Left lung (tissue), 10 donors: ENCODE measurements around the gene GPHA2. TPM values are rescaled to one million over a fixed set of nuclear protein-coding genes. Genes with fewer than 3 reads are reported as not detected.
A peak's percentile ranks its signal among the peaks of the same experiment; 100 is the strongest.

Source experiments
- ATAC-seq: fragments of 200-7000 bp; cut with Tn5 transposase; one replicate; pipeline ENCODE4 v1.9.1; 2020; ENCODE audit warnings: moderate library complexity
- DNase-seq, 4 donors: peaks; one replicate each; pipeline ENCODE4 v3.0.0-alpha.2; 2013 to 2020
- H3K27ac ChIP-seq, 2 donors: fragments of 200-600 bp; sonication (generic) in 1 of 2; one replicate each; pipeline versions ENCODE4 v1.5.0 to v1.8.0; 2020 to 2021
- H3K27me3 ChIP-seq, 2 donors: fragments of 200-600 bp; sonication (generic) in 1 of 2; one replicate each; pipeline versions ENCODE4 v1.5.0 to v1.8.0; 2020 to 2021
- H3K36me3 ChIP-seq, 2 donors: fragments of 200-600 bp; sonication (generic) in 1 of 2; one replicate each; pipeline versions ENCODE4 v1.5.0 to v1.8.0; 2020 to 2021
- H3K4me1 ChIP-seq, 2 donors: fragments of 200-600 bp; one replicate each; pipeline ENCODE4 v1.8.0; 2021
- H3K4me3 ChIP-seq, 2 donors: fragments of 200-600 bp; sonication (generic) in 1 of 2; one replicate each; pipeline versions ENCODE4 v1.5.0 to v1.8.0; 2020 to 2021; ENCODE audit warnings: mild to moderate bottlenecking in 1 of 2
- H3K9me3 ChIP-seq, 2 donors: fragments of 200-600 bp; sonication (generic) in 1 of 2; one replicate each; pipeline versions ENCODE4 v1.5.0 to v1.8.0; 2020 to 2021
- CTCF ChIP-seq, 2 donors: fragments of 200-600 bp; sonication (generic) in 1 of 2; IDR thresholded peaks; one replicate each; pipeline versions ENCODE4 v1.5.0 to v1.8.0; 2021; ENCODE audit warnings: antibody characterized with exemption in 2 of 2
- intact Hi-C, 2 donors: fragments of 100-400 bp; cut with DNase I; formaldehyde crosslinking; loops; one replicate each; pipeline versions ENCODE4 v1.11.2 to v1.14.2; 2022
- polyA plus RNA-seq, 6 donors: library from polyadenylated mRNA; unstranded; fragments of 120-200 nt; gene quantifications; one replicate each; pipeline ENCODE4 v1.2.1, GENCODE V29; 2013; ENCODE audit not compliant: insufficient read length in 6 of 6
- total RNA-seq, 2 donors: library from RNA; stranded (reverse); fragmentation: NEBNext Ultra II Directional; extraction: Animal tissue kit (Norgen Biotek cat#: 25700); gene quantifications; one replicate each; pipeline ENCODE4 v1.2.1, GENCODE V29; 2021
- donor health status: DM: no; HTN: yes; CAD: no.
- donor health status: DM: no; HTN: no; CAD: no.

Gene GPHA2
- total and polyA plus RNA-seq, 8 donors = 0.25 to 0.60 (median 0.49) TPM; not detected in 5

GRCh38 chr11:64931290-64931689, 4.4 kb downstream of the GPHA2 start:
- peaks cover 0 to 86% of the 10 kb centered on the region in 2 donors for H3K36me3 ChIP-seq
- no peaks in the 10 kb centered on the region for H3K27me3 ChIP-seq
- intact Hi-C loops = no loop called here

GRCh38 chr11:64930340-64930739, 5.4 kb downstream of the GPHA2 start:
- intact Hi-C loops = no loop called here
- DNase-seq (no peak), ATAC-seq (no peak)
- no peak overlapping the region for H3K4me3 ChIP-seq
- H3K4me1 ChIP-seq = peaks cover 5 to 16% of the 10 kb centered on the region in 2 donors
- H3K36me3 ChIP-seq = peaks cover 0 to 86% of the 10 kb centered on the region in 2 donors
- no peak overlapping the region for H3K27ac ChIP-seq
- H3K27me3 ChIP-seq = no peaks in the 10 kb centered on the region
- no peaks in the 10 kb centered on the region for H3K9me3 ChIP-seq
- no peak for TF ChIP-seq CTCF (IDR thresholded peaks at IDR 0.05)

More at GRCh38 chr11:64931290-64931689, 4.4 kb downstream of the GPHA2 start:
- peaks cover 0 to 6% of the 10 kb centered on the region in 2 donors for H3K4me1 ChIP-seq
- no peak for TF ChIP-seq CTCF (IDR thresholded peaks at IDR 0.05)
- ATAC-seq (no peak), DNase-seq (peak in 1 of 4 donors; percentile 14)
- no peak overlapping the region for H3K4me3 ChIP-seq
- no peak overlapping the region for H3K27ac ChIP-seq
- H3K9me3 ChIP-seq = no peaks in the 10 kb centered on the region

GRCh38 chr11:64929625-64930024, 6.1 kb downstream of the GPHA2 start:
- no peaks in the 10 kb centered on the region for H3K9me3 ChIP-seq
- intact Hi-C loops = no loop called here
- H3K4me3 ChIP-seq = no peak overlapping the region
- H3K4me1 ChIP-seq = peaks cover 10 to 21% of the 10 kb centered on the region in 2 donors
- H3K27ac ChIP-seq = no peak overlapping the region
- no peak for DNase-seq
- H3K36me3 ChIP-seq = peaks cover 0 to 80% of the 10 kb centered on the region in 2 donors
- ATAC-seq = no peak
- no peaks in the 10 kb centered on the region for H3K27me3 ChIP-seq
- no peak for TF ChIP-seq CTCF (IDR thresholded peaks at IDR 0.05)

GRCh38 chr11:64928957-64929356, 6.7 kb downstream of the GPHA2 start:
- no peak for TF ChIP-seq CTCF (IDR thresholded peaks at IDR 0.05)
- DNase-seq = no peak
- H3K27ac ChIP-seq = no peak overlapping the region
- H3K9me3 ChIP-seq = no peaks in the 10 kb centered on the region
- intact Hi-C loops = no loop called here
- no peak overlapping the region for H3K4me3 ChIP-seq
- no peaks in the 10 kb centered on the region for H3K27me3 ChIP-seq
- H3K36me3 ChIP-seq = peaks cover 0 to 73% of the 10 kb centered on the region in 2 donors
- no peak for ATAC-seq
- H3K4me1 ChIP-seq = peaks cover 10 to 21% of the 10 kb centered on the region in 2 donors

GRCh38 chr11:64926689-64927088, 9.0 kb downstream of the GPHA2 start:
- Histone ChIP-seq H3K4me3 (no peak overlapping the region), H3K4me1 (peaks cover 10 to 27% of the 10 kb centered on the region in 2 donors), H3K36me3 (peaks cover 0 to 50% of the 10 kb centered on the region in 2 donors), H3K27me3 (no peaks in the 10 kb centered on the region), H3K27ac (no peak overlapping the region), H3K9me3 (no peaks in the 10 kb centered on the region)
- intact Hi-C loops = no loop called here
- no peak for ATAC-seq
- no peak for DNase-seq
- TF ChIP-seq CTCF (IDR thresholded peaks at IDR 0.05) = no peak
